ENCODE measurements around the gene RNF183.

Gene RNF183

DNA sequence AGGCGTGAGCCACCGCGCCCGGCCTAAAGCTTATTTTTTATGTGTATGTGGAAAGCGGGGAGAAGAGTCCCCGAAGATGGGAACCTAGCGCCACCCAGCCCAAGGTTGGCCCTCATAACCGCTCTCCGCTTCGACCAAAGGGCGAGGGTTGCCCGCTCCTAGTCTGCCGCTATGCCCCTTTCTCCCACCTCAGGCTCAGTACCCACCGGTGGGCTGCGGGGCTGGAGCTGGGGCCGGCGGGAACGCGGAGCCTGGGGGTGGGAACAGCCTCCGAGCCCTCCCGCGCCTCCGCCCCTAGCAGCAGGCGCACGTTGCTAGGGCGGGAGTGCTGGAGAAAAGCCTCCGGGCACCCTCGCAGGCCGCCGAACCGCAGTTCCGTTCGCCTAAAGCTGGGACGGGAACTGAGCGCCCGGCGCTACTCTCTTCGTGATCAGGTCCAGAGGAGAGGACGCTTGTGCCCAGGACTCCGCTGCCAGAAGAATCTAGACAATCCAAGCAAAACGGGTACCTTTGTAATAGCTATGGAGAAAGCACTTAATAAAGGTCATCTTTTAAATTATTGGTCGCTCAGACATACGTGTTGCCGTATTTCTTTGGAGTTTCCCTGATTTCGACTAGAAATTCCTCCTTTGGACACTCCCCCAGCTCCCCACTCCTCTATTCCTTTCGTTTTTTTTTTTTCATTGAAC, 37.0 kb upstream of the RNF183 start, which contains the start of gene WDR31:
Gene WDR31 (minus strand): TSS at position 265 of the 689 bp plus-strand sequence. CDS start 8,253 bp downstream, outside the sequence.
- TF ChIP-seq, protein P1, sequence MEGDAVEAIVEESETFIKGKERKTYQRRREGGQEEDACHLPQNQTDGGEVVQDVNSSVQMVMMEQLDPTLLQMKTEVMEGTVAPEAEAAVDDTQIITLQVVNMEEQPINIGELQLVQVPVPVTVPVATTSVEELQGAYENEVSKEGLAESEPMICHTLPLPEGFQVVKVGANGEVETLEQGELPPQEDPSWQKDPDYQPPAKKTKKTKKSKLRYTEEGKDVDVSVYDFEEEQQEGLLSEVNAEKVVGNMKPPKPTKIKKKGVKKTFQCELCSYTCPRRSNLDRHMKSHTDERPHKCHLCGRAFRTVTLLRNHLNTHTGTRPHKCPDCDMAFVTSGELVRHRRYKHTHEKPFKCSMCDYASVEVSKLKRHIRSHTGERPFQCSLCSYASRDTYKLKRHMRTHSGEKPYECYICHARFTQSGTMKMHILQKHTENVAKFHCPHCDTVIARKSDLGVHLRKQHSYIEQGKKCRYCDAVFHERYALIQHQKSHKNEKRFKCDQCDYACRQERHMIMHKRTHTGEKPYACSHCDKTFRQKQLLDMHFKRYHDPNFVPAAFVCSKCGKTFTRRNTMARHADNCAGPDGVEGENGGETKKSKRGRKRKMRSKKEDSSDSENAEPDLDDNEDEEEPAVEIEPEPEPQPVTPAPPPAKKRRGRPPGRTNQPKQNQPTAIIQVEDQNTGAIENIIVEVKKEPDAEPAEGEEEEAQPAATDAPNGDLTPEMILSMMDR (IDR thresholded peaks at IDR 0.05; ENCODE audit: extremely low read depth, insufficient read depth, missing control alignments), result no peak
- DNase-seq (ENCODE audit: low spot score), result peak; percentile 92
- in situ Hi-C loops (cut with MboI; ENCODE audit: low pct_unique_long_range_greater_than_20kb, low sequenced_read_pairs, unreplicated experiment), result no loop called here

DNA sequence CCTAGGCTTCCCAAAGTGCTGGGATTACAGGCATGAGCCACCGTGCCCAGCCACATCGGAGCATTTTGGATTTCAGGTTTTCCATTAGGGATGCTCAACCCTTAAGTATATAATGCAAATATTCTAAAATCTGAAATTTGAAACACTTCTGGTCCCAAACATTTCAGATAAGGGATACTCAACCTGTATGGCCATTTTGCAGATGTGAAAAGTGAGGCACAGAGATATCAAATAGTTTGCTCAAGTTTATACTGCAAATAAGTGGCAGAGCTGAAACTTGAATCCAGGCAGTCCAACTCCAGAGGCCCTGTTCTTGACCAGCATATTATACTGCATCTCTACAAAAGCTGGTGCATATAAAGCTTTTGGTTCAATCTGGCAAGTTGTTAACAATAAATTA, 34.5 kb upstream of the RNF183 start:
- TF ChIP-seq, protein P1 (IDR thresholded peaks at IDR 0.05; ENCODE audit: extremely low read depth, insufficient read depth, missing control alignments), result no peak
- in situ Hi-C loops (cut with MboI; ENCODE audit: low pct_unique_long_range_greater_than_20kb, low sequenced_read_pairs, unreplicated experiment), result no loop called here
- no peak for DNase-seq (ENCODE audit: low spot score)

DNA sequence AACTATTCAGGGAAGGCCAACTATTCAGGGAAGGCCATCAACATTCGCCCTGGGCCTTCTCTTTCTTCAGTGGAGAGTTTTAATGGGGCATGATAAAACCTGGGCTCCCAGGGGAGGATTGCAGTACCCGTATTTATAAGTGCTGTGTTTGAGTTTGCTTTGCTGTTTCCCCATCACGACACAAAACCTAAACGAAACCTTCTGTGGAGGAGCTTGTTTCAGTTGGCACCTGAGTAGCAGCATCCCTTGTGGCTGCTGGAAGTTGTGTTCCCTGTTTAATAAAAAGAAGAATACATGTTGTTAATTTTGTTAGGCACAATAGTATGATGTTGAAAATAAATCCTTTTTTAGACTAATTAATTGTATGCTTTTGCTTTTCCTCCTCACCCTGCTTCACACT, 28.6 kb upstream of the RNF183 start:
- no peak for DNase-seq (ENCODE audit: low spot score)
- in situ Hi-C loops (cut with MboI; ENCODE audit: low pct_unique_long_range_greater_than_20kb, low sequenced_read_pairs, unreplicated experiment), result no loop called here

DNA sequence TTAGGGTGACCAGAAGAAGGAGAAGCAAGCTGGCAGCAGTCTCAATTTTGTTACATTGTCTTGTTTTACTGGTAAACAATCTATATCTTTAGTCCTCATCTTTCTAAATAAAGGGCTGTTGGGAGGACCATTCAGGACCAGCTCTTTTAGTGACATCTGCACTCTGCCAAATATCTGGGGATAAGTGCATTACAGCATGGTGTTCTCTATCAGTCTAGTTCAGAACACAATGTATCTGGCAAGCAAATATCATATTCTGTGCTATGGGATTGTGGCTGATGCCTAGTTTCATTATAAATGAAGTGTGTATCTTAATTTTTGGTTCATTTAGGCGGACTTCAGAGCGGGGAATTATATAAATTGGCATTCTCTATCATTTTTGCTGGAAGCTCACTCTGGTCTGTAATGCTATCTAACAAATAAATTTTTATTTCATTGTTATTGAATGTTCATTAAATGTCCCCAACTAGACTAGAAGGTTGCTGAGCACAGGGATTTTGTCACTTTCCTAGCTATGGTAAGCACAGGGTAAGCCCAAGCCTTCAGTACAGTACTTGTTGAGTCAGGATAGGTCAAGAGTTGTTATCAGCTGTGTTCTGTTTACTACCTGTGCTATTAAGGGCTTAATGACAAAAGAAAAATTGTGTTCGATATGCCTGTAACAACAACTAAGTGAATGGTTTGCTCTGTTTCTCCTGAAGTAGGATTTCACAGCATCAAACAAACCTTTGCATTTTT, 25.0 kb upstream of the RNF183 start:
- no peak for DNase-seq (ENCODE audit: low spot score)
- in situ Hi-C loops (cut with MboI; ENCODE audit: low pct_unique_long_range_greater_than_20kb, low sequenced_read_pairs, unreplicated experiment), result no loop called here
- TF ChIP-seq, protein P1 (IDR thresholded peaks at IDR 0.05; ENCODE audit: extremely low read depth, insufficient read depth, missing control alignments), result no peak

More for the DNA sequence above, 28.6 kb upstream of the RNF183 start:
- TF ChIP-seq, protein P1 (IDR thresholded peaks at IDR 0.05; ENCODE audit: extremely low read depth, insufficient read depth, missing control alignments), result no peak

DNA sequence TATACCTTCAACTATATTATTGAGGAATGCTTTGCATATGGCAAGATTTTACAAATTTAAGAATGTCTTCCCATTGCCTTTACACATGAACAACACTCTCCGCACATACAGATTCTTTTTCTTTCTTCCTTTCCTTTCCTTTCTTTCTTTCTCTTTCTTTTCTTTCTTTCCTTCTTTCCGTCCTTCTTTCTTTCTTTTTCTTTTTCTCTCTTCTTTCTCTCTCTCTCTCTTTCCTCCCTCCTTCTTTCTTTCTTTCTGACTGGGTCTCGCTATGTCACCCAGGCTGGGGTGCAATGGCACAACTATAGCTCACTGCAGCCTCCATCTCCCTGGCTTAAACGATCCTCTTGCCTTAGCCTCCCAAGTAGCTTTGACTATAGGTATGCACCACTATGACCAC, 23.1 kb upstream of the RNF183 start:
- DNase-seq (ENCODE audit: low spot score), result no peak
- in situ Hi-C loops (cut with MboI; ENCODE audit: low pct_unique_long_range_greater_than_20kb, low sequenced_read_pairs, unreplicated experiment), result no loop called here
- TF ChIP-seq, protein P1 (IDR thresholded peaks at IDR 0.05; ENCODE audit: extremely low read depth, insufficient read depth, missing control alignments), result no peak

DNA sequence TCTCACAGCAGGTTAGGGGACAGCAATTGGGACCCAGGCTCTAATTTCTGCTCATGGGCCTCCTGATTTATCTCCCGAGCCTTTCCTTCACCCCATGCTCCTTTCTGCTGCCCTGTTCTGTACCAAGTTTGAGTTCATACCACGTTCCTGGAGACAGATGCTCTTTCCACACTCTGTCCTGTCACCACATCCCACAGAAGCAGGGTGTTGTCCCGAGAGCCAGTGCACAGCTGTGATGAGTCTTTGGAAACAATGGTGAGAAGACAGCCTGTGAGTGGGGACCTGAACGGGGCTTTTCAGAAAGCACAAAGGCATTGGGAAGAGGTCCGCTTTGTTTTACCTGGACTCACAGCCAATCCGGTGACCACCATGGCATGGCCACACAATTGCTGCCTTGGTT, 19.5 kb upstream of the RNF183 start:
- in situ Hi-C loops (cut with MboI; ENCODE audit: low pct_unique_long_range_greater_than_20kb, low sequenced_read_pairs, unreplicated experiment), result loop anchor here (25.0 kb wide), 1 partner anchor 340 kb away; no protein-coding TSS in a partner anchor
- DNase-seq (ENCODE audit: low spot score), result no peak
- TF ChIP-seq, protein P1 (IDR thresholded peaks at IDR 0.05; ENCODE audit: extremely low read depth, insufficient read depth, missing control alignments), result no peak
